GM20000 (cell line): ENCODE measurements around the gene LMAN1.

Source experiments
- DNase-seq: peaks from one replicate; pipeline ENCODE4 v3.0.0; 2012; ENCODE audit warnings: low spot score
- TF ChIP-seq, protein P1 (sequence below): IDR thresholded peaks from 2 replicates; pipeline ENCODE4 v1.5.1; 2012; ENCODE audit warnings: mild to moderate bottlenecking, control low read depth; ENCODE audit errors: extremely low read depth, missing control alignments

Gene LMAN1

DNA sequence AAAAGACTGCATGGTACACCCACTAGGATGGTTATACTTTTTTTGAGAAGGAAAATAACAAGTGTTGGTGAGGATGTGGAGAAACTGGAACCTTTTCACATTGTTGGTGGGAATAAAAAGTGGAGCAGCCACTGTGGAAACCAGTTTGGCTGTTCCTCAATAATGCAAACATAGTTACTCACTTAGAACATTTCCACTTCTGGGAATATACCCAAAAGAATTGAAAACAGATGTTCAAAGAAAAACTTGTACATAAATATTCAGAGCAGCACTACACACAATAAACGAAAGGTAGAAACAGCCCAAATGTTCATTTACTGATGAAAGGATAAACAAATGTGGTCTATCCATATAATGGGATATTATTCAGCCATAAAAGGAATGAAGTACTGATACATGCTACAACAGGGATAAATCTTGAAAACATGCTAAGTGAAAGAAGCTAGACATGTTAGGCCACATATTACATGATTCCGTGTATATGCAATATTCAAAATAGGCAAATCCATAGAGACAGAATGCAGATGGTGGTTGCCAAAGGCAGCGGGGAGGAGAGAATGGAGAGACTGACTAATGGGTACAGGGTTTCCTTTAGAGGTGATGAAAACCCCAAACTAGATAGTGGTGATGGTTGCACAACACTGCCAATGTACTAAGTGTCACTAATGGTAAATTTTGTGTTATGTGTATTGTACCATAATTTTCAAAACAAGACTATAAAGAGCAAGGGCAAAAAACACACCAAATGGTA, 20.9 kb upstream of the LMAN1 start:
- TF ChIP-seq, protein P1, sequence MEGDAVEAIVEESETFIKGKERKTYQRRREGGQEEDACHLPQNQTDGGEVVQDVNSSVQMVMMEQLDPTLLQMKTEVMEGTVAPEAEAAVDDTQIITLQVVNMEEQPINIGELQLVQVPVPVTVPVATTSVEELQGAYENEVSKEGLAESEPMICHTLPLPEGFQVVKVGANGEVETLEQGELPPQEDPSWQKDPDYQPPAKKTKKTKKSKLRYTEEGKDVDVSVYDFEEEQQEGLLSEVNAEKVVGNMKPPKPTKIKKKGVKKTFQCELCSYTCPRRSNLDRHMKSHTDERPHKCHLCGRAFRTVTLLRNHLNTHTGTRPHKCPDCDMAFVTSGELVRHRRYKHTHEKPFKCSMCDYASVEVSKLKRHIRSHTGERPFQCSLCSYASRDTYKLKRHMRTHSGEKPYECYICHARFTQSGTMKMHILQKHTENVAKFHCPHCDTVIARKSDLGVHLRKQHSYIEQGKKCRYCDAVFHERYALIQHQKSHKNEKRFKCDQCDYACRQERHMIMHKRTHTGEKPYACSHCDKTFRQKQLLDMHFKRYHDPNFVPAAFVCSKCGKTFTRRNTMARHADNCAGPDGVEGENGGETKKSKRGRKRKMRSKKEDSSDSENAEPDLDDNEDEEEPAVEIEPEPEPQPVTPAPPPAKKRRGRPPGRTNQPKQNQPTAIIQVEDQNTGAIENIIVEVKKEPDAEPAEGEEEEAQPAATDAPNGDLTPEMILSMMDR = no peak
- no peak for DNase-seq

DNA sequence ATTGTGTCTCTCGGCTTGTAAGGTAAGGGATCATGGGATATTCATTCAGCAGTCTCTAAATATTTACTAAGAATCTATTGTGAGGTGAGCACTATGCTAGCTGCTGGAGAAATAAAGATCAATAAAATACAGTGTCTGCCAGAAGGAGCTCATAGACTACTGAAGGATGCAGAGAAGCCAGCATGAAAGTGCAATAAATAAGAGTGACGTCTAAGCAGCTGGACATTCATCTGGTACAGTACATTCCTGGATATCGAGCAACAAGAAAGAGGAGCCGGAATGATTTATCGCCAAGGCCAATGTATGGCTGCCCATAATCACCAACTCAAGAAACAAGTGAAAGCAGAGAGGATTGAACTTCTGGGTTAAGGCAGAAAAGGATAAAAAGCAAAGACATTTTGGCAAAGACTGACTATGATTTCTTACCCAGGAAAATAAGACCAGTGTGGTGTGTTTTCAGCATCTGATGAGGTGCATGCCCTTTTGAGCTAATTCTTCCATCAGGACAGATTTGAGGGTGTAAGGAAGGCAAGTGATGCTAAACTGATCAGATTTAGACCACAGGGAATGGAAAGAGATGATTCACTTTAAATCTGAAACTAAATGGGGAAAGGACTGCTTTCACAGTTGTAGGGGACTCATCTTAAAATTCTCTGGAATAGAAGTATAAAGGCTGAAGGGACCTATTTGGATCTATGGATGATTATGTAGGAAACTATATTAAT, 18.7 kb upstream of the LMAN1 start:
- TF ChIP-seq, protein P1 = no peak

DNA sequence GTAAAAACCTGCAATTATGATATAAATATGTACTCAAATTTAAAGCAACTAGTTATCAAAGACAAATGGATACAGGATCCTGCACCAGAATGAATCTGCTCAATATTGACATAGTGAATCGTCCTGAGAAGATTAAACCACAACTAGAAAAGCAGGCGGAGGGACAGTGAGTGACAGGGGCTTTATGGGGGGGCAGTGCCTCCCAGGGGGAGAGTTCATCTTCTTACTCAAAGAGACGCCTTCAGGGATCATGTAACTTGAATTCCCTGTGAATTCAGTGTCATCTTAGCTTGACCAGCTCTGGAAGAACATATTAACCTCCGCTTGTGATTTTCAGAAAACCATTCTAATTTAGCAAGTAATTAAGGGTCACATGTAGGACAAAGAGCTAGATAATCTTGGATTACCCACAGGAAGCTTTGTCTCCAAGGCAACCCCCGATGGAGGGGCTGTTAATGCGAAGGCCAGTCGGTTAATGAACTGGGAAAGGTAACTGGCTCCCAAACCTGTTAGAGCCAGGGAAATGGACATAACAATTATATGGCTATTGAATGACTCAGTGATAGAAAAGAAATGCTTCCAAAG, 17.4 kb upstream of the LMAN1 start:
- no peak for DNase-seq
- TF ChIP-seq, protein P1 = no peak

More for the DNA sequence above, 18.7 kb upstream of the LMAN1 start:
- DNase-seq = no peak

DNA sequence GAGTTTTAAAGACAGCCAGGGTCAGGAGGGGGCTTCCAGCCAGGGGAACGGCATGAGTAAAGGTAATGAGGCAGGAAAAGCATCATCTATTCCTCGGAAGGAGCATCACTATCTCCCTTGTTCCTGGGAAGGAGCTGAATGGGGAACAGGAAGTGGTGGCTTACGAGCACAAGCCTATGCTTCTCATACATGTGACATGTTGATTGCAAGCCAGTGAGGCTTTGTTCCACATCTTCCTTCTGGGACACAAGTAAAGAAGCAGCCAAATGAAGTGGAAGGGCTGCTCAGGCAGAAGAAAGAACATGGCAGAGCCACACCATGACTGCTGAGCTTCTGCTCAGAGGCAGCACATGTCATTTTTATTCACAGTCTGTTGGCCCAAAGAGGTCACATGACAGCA, 15.1 kb upstream of the LMAN1 start:
- DNase-seq = no peak
- TF ChIP-seq, protein P1 = no peak

DNA sequence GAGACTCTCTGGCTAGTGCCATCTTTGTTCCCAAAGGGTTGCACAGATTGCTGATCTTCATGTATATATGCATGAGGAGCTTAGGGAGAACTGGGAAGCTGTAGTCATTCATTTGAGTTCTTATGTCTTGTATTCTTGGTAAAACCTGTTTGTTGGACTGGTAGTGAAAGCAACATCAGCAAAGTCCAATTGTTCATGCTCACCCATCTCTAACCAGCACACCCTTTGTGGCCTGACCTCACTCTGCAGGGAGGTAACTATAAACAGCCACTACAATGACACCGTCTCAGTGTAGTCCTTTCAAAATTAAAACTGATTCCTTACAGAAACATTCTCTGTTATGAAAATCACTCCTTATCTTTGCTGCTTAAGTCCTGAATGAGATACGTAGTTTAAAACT, 13.9 kb upstream of the LMAN1 start:
- DNase-seq = no peak
- TF ChIP-seq, protein P1 = no peak

DNA sequence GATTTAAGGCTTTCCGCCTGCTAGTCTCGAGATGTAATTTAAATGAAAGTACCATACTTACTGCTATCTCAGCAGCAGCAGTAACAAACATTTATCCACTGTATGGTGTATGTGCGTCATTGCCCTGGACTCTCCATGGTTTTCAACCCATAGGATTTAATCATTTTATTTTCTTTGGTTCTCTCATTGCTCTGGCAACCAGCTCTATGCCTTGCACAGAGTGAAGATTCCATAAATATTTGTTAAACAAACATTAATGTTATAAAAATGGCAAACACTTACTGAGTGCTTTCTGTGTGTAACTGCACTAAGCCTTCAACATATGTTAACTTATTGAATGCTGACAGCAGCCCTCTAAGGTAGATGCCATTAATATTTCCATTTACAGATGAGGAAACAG, 1.3 kb upstream of the LMAN1 start:
- DNase-seq = no peak
- TF ChIP-seq, protein P1 = no peak

DNA sequence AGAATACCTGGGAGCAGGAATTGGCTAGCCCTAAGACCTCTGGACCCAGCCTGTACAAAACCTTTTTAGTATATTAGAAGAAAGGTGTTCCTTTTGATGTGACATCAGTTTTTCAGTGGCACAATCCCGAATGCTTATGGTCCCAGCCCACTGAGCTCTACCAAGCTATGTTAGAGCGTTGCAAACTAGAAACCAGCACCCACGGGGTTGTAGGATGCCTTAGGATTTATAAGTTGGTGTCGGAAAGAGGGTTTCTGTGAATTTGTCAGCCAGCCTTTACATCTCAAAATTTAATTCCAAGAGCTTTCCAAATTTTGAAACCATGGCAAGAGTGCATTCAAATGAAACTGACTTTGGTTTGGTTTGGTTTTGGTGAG, 499 bp upstream of the LMAN1 start:
- DNase-seq = no peak
- TF ChIP-seq, protein P1 = no peak
